H1 (cell line): ENCODE data around the gene DHCR7. TPM values are rescaled to one million over a fixed set of nuclear protein-coding genes. Genes with fewer than 3 reads are reported as not detected.

Experiments used
- CTCF ChIA-PET: fragments of 300-600 bp; sonication (Branson Sonifier 250); formaldehyde crosslinking; loops from one replicate; lab custom pipeline; 2021; ENCODE audit not compliant: partially characterized antibody; lab: Charles Lee
- POLR2A ChIA-PET: fragments of 300-600 bp; sonication (Branson Sonifier 250); formaldehyde crosslinking; loops from one replicate; lab custom pipeline; 2021; ENCODE audit warnings: inconsistent platforms; ENCODE audit not compliant: partially characterized antibody; lab: Charles Lee
- DNase-seq, 2 experiments: peaks; one replicate each; pipeline versions ENCODE4 v3.0.0 to v3.0.0-alpha.2; 2010 to 2022; ENCODE audit warnings: low spot score in 2 of 2, low read depth in 1 of 2, mixed read lengths in 1 of 2
- FAIRE-seq: peaks from 2 replicates; lab custom pipeline; 2011; peaks lifted over from hg19 to GRCh38; lab: Jason Lieb, UNC
- H2AFZ ChIP-seq: 2 replicates; pipeline ENCODE4 v1.8.1; 2012; ENCODE audit warnings: low read length, inconsistent platforms
- H2AK5ac ChIP-seq: 2 replicates; pipeline ENCODE4 v1.6.1; 2013; ENCODE audit warnings: low read depth, low read length
- H2BK120ac ChIP-seq: replicated peaks from 2 replicates; pipeline ENCODE3; 2013; ENCODE audit warnings: low read depth, low read length, inconsistent platforms
- H2BK12ac ChIP-seq: 2 replicates; pipeline ENCODE4 v1.6.1; 2013; ENCODE audit warnings: low read depth, low read length
- H2BK15ac ChIP-seq: 2 replicates; pipeline ENCODE4 v1.6.1; 2013; ENCODE audit warnings: low read length
- H2BK20ac ChIP-seq: 2 replicates; pipeline ENCODE4 v1.6.1; 2013; ENCODE audit warnings: low read length
- H2BK5ac ChIP-seq: 2 replicates; pipeline ENCODE4 v1.6.1; 2013; ENCODE audit warnings: low read depth, low read length
- H3K14ac ChIP-seq: 2 replicates; pipeline ENCODE4 v1.6.1; 2013; ENCODE audit warnings: inconsistent platforms; ENCODE audit not compliant: insufficient read length
- H3K18ac ChIP-seq: 2 replicates; pipeline ENCODE4 v1.6.1; 2013; ENCODE audit warnings: low read length; ENCODE audit errors: extremely low read depth
- H3K23ac ChIP-seq: 2 replicates; pipeline ENCODE4 v1.6.1; 2013; ENCODE audit warnings: inconsistent platforms; ENCODE audit not compliant: insufficient read length
- H3K23me2 ChIP-seq: 2 replicates; pipeline ENCODE4 v1.6.1; 2013; ENCODE audit warnings: low read depth, low read length
- H3K27ac ChIP-seq: 2 replicates; pipeline ENCODE4 v1.6.1; 2011; ENCODE audit warnings: low read depth, low read length, inconsistent platforms
- H3K27me3 ChIP-seq, 4 experiments: replicated peaks in 1 of 4; 1 replicate in 1 of 4; 2 replicates in 3 of 4; pipeline versions ENCODE4 v1.6.1 to v1.8.1; 2011 to 2013; ENCODE audit warnings: low read length in 3 of 4, mild to moderate bottlenecking in 3 of 4, inconsistent platforms in 2 of 4, mixed read lengths in 2 of 4, moderate library complexity in 1 of 4; ENCODE audit not compliant: control insufficient read depth in 3 of 4, insufficient read depth in 3 of 4; ENCODE audit errors: extremely low read depth in 1 of 4
- H3K36me3 ChIP-seq, 4 experiments: 2 replicates each; pipeline versions ENCODE4 v1.6.1 to v1.8.1; 2011 to 2013; ENCODE audit warnings: mild to moderate bottlenecking in 4 of 4, low read length in 3 of 4, moderate library complexity in 2 of 4, control low read depth in 1 of 4, inconsistent platforms in 1 of 4; ENCODE audit not compliant: insufficient read depth in 4 of 4, control insufficient read depth in 2 of 4
- H3K4ac ChIP-seq: replicated peaks from 2 replicates; pipeline ENCODE3; 2013; ENCODE audit warnings: low read length, low read depth, mixed read lengths, inconsistent platforms; ENCODE audit not compliant: insufficient read length
- H3K4me1 ChIP-seq, 4 experiments: replicated peaks in 1 of 4; 1 replicate in 1 of 4; 2 replicates in 3 of 4; pipeline versions ENCODE4 v1.6.1 to v1.8.1; 2011 to 2013; ENCODE audit warnings: low read length in 3 of 4, inconsistent platforms in 2 of 4, mixed read lengths in 1 of 4; ENCODE audit not compliant: insufficient read depth in 4 of 4, control insufficient read depth in 3 of 4
- H3K4me2 ChIP-seq, 2 experiments: 2 replicates each; pipeline versions ENCODE4 v1.6.1 to v1.8.1; 2011 to 2013; ENCODE audit warnings: low read depth in 2 of 2, low read length in 2 of 2, control low read depth in 1 of 2, inconsistent platforms in 1 of 2, mild to moderate bottlenecking in 1 of 2; ENCODE audit not compliant: insufficient read depth in 1 of 2
- H3K4me3 ChIP-seq, 4 experiments: fragments of 200-600, 300-600 bp in 1 of 4; sonication (generic), shearing (Covaris generic), sonication (Bioruptor Twin) in 1 of 4; 2 replicates each; pipeline versions ENCODE4 v1.5.1 to v1.8.1; 2011 to 2016; ENCODE audit warnings: low read length in 4 of 4, low read depth in 3 of 4, control low read depth in 2 of 4, inconsistent platforms in 2 of 4, mild to moderate bottlenecking in 2 of 4, mixed read lengths in 1 of 4, moderate library complexity in 1 of 4; ENCODE audit not compliant: insufficient read depth in 2 of 4; ENCODE audit errors: extremely low read depth in 1 of 4
- H3K56ac ChIP-seq: replicated peaks from 2 replicates; pipeline ENCODE3; 2013; ENCODE audit warnings: low read depth, mild to moderate bottlenecking, mixed read lengths, low read length, inconsistent platforms; ENCODE audit not compliant: insufficient read length
- H3K79me1 ChIP-seq: 2 replicates; pipeline ENCODE4 v1.6.1; 2013; ENCODE audit warnings: low read depth, low read length, control low read depth
- H3K79me2 ChIP-seq, 2 experiments: 2 replicates each; pipeline versions ENCODE4 v1.6.1 to v1.8.1; 2012 to 2013; ENCODE audit warnings: low read length in 2 of 2, mild to moderate bottlenecking in 2 of 2, inconsistent platforms in 1 of 2; ENCODE audit not compliant: insufficient read depth in 2 of 2, control insufficient read depth in 1 of 2
- H3K9ac ChIP-seq, 4 experiments: replicated peaks in 1 of 4; 1 replicate in 1 of 4; 2 replicates in 3 of 4; pipeline versions ENCODE4 v1.6.1 to v1.8.1; 2011 to 2013; ENCODE audit warnings: low read depth in 3 of 4, low read length in 3 of 4, control low read depth in 2 of 4, mild to moderate bottlenecking in 2 of 4, moderate library complexity in 2 of 4, inconsistent platforms in 1 of 4; ENCODE audit errors: extremely low read depth in 1 of 4
- H3K9me3 ChIP-seq, 2 experiments: 2 replicates each; pipeline versions ENCODE4 v1.6.1 to v1.8.1; 2012 to 2013; ENCODE audit warnings: mild to moderate bottlenecking in 2 of 2, moderate library complexity in 2 of 2, control low read depth in 1 of 2, inconsistent platforms in 1 of 2, low read depth in 1 of 2, low read length in 1 of 2, mixed read lengths in 1 of 2; ENCODE audit not compliant: insufficient read depth in 2 of 2
- H4K20me1 ChIP-seq, 2 experiments: replicated peaks in 1 of 2; 2 replicates each; pipeline versions ENCODE3 to v1.8.1; 2011 to 2013; ENCODE audit warnings: inconsistent platforms in 2 of 2, low read length in 2 of 2, mild to moderate bottlenecking in 1 of 2; ENCODE audit not compliant: insufficient read depth in 2 of 2, control insufficient read depth in 1 of 2
- H4K5ac ChIP-seq: 2 replicates; pipeline ENCODE4 v1.6.1; 2013; ENCODE audit warnings: low read length, low read depth, mixed read lengths, inconsistent platforms; ENCODE audit not compliant: insufficient read length
- H4K8ac ChIP-seq: 2 replicates; pipeline ENCODE4 v1.8.0; 2013; ENCODE audit warnings: mild to moderate bottlenecking, moderate library complexity, low read length, inconsistent platforms; ENCODE audit not compliant: insufficient read depth; ENCODE audit errors: extremely low read depth
- H4K91ac ChIP-seq: replicated peaks from 2 replicates; pipeline ENCODE3; 2013; ENCODE audit warnings: low read length, mixed read lengths, inconsistent platforms; ENCODE audit not compliant: insufficient read length
- BRCA1 ChIP-seq: IDR thresholded peaks from 2 replicates; pipeline ENCODE4 v1.6.1; 2012; ENCODE audit warnings: low read depth, low read length, improper control_type of control experiment
- CEBPB ChIP-seq: IDR thresholded peaks from 2 replicates; pipeline ENCODE4 v1.6.1; 2012; ENCODE audit warnings: low read depth, low read length
- CHD2 ChIP-seq: IDR thresholded peaks from 2 replicates; pipeline ENCODE4 v1.6.1; 2012; ENCODE audit warnings: low read length, improper control_type of control experiment
- KDM1A ChIP-seq: fragments of 200-600, 300-600 bp; sonication (generic); IDR thresholded peaks from 2 replicates; pipeline ENCODE4 v1.7.1; 2016; ENCODE audit warnings: mild to moderate bottlenecking, low read length, borderline replicate concordance
- SIRT6 ChIP-seq: IDR thresholded peaks from one replicate; pipeline ENCODE4 v1.7.1; 2012; ENCODE audit warnings: low read length, inconsistent platforms
- SP2 ChIP-seq: IDR thresholded peaks from 2 replicates; pipeline ENCODE4 v1.6.1; 2012; ENCODE audit warnings: mild to moderate bottlenecking, low read length, inconsistent platforms
- TAF7 ChIP-seq: optimal IDR thresholded peaks from 2 replicates; pipeline ENCODE3; 2011; ENCODE audit warnings: low read depth, mild to moderate bottlenecking, inconsistent platforms, low read length, moderate library complexity, borderline replicate concordance
- TBP ChIP-seq: IDR thresholded peaks from 2 replicates; pipeline ENCODE4 v1.6.1; 2011; ENCODE audit warnings: low read depth, low read length, improper control_type of control experiment
- WGBS, 2 experiments: shearing (Covaris generic) in 1 of 2; methylation state at CpG; one replicate each; pipeline versions ENCODE4 v1.1.6 to v1.1.7; 2013 to 2015; ENCODE audit warnings: low lambda C conversion rate in 2 of 2, mixed read lengths in 2 of 2, inconsistent platforms in 1 of 2, low coverage in 1 of 2, missing lambda C conversion rate in 1 of 2; ENCODE audit not compliant: insufficient replicate concordance in 2 of 2, insufficient coverage in 1 of 2, insufficient read length in 1 of 2; ENCODE audit errors: extremely low coverage in 1 of 2, missing lambda C conversion rate in 1 of 2; 5-methylcytosine and 5-hydroxymethylcytosine counted together
- polyA plus RNA-seq, 7 experiments: library from polyadenylated mRNA; depleted of rRNA in 3 of 7; stranded (reverse) in 5 of 7; unstranded in 2 of 7; fragments of >200 nt in 5 of 7; fragments of 200-250 nt in 2 of 7; gene quantifications; 1 replicate in 5 of 7; 2 replicates in 1 of 7; 4 replicates in 1 of 7; pipeline versions ENCODE4 v1.2.1 to v1.2.3, GENCODE V29; 2011 to 2013; ENCODE audit warnings: missing spikeins in 2 of 7, mixed read lengths in 2 of 7
- total RNA-seq: library from RNA; stranded (reverse); fragmentation: NEBNext Ultra II Directional; extraction: Animal tissue kit (Norgen Biotek cat#: 25700); gene quantifications from 2 replicates; pipeline ENCODE4 v1.2.1, GENCODE V29; 2021

DHCR7 gene
- total and polyA plus RNA-seq, 2 of the 8 experiments (the other 6 are each of a cell fraction or from before 2014, with no cell fraction given): 144 to 157 TPM

- Histone ChIP-seq H3K9ac (no peak overlapping the region; a peak in 1 of 7 replicates), H2BK5ac (peak overlapping the region; percentile 24; the same call in 1 of the 2 replicates), H3K18ac (no peak overlapping the region), H3K36me3 (peaks cover 2 to 21% (median 14%) of the 10 kb centered on the region in 4 experiments; a peak in 7 of 8 replicates), H3K4me3 (no peak overlapping the region), H4K20me1 (peaks cover 0 to 6% of the 10 kb centered on the region in 2 experiments), H3K9me3 (peaks cover 6 to 7% of the 10 kb centered on the region in 2 experiments; a peak in 3 of 4 replicates), H3K4me2 (no peak overlapping the region), H3K14ac (no peak overlapping the region), H3K23me2 (no peaks in the 10 kb centered on the region), H4K8ac (no peak overlapping the region), H3K56ac (no peak overlapping the region), H3K79me2 (no peaks in the 10 kb centered on the region), H4K5ac (no peak overlapping the region), H3K4ac (no peak overlapping the region), H2BK15ac (no peak overlapping the region), H2BK120ac (no peak overlapping the region), H3K79me1 (no peaks in the 10 kb centered on the region), H3K4me1 (no peaks in the 10 kb centered on the region; a peak in 1 of 7 replicates), H4K91ac (no peak overlapping the region), H2BK12ac (no peak overlapping the region), H2AFZ (no peak overlapping the region), H2BK20ac (no peak overlapping the region), H2AK5ac (no peak overlapping the region), H3K23ac (no peak overlapping the region), H3K27ac (no peak overlapping the region), H3K27me3 (no peaks in the 10 kb centered on the region)
- CTCF ChIA-PET: no interaction called here
- no peak for DNase-seq
- TF ChIP-seq BRCA1: no peak
- TF ChIP-seq CHD2: no peak
- TF ChIP-seq TBP: no peak
- TF ChIP-seq SIRT6: no peak
- TF ChIP-seq CEBPB: no peak
- no peak for TF ChIP-seq KDM1A
- TF ChIP-seq TAF7: no peak
- TF ChIP-seq SP2: no peak
- no peak for FAIRE-seq
- WGBS, 2 experiments: 81% methylated on average over 6 of the region's 6 CpGs; no CpG with 5 or more reads in 1 of the 2 experiments
- POLR2A ChIA-PET: no interaction called here
Measured at GRCh38 chr11:71470946-71471345, 22.8 kb upstream of the DHCR7 start.
